Glomerular endothelial cell (primary cell): ENCODE measurements around the gene HDAC9. TPM values are rescaled to one million over a fixed set of nuclear protein-coding genes. Genes with fewer than 3 reads are reported as not detected.

Source experiments
- DNase-seq: peaks from one replicate; pipeline ENCODE4 v3.0.0-alpha.2; 2011; ENCODE audit warnings: low read depth, low spot score; ENCODE audit errors: extremely low read depth
- total RNA-seq: library from RNA; depleted of rRNA; stranded (reverse); fragments of >200 nt; gene quantifications from 2 replicates; pipeline ENCODE4 v1.2.3, GENCODE V29; 2015

HDAC9 gene
- total RNA-seq, 1 donor from 2014 or later, result 24.7 TPM

- DNase-seq, result no peak
Observed at GRCh38 chr7:18873734-18874336, 378.3 kb downstream of the HDAC9 start.

- DNase-seq, result no peak
Observed at GRCh38 chr7:18874880-18875279, 379.3 kb downstream of the HDAC9 start.

GRCh38 chr7:18877874-18878273 lies 382.3 kb downstream of the HDAC9 start:
- DNase-seq, result no peak

GRCh38 chr7:18886832-18887231 lies 391.3 kb downstream of the HDAC9 start:
- no peak for DNase-seq

GRCh38 chr7:18889436-18889835 lies 393.9 kb downstream of the HDAC9 start:
- no peak for DNase-seq

- no peak for DNase-seq
Observed at GRCh38 chr7:18890134-18890533, 394.6 kb downstream of the HDAC9 start.

GRCh38 chr7:18890885-18891621 lies 395.5 kb downstream of the HDAC9 start:
- DNase-seq, result no peak

- DNase-seq, result no peak
Observed at GRCh38 chr7:18893156-18893555, 397.6 kb downstream of the HDAC9 start.

- no peak for DNase-seq
Observed at GRCh38 chr7:18894155-18894554, 398.6 kb downstream of the HDAC9 start.

- DNase-seq, result peak; percentile 29
Observed at GRCh38 chr7:18895456-18895855, 399.9 kb downstream of the HDAC9 start.

GRCh38 chr7:18896343-18896975 lies 400.9 kb downstream of the HDAC9 start:
- no peak for DNase-seq

- DNase-seq, result no peak
Observed at GRCh38 chr7:18900236-18900635, 404.7 kb downstream of the HDAC9 start.

GRCh38 chr7:18900803-18901202 lies 405.3 kb downstream of the HDAC9 start:
- no peak for DNase-seq

- no peak for DNase-seq
Observed at GRCh38 chr7:18901351-18901750, 405.8 kb downstream of the HDAC9 start.

GRCh38 chr7:18901982-18902421 lies 406.5 kb downstream of the HDAC9 start:
- no peak for DNase-seq

- no peak for DNase-seq
Observed at GRCh38 chr7:18902892-18903291, 407.3 kb downstream of the HDAC9 start.

- DNase-seq, result no peak
Observed at GRCh38 chr7:18903695-18904094, 408.1 kb downstream of the HDAC9 start.

GRCh38 chr7:18905316-18905943 lies 409.9 kb downstream of the HDAC9 start:
- DNase-seq, result no peak

- no peak for DNase-seq
Observed at GRCh38 chr7:18906901-18907300, 411.4 kb downstream of the HDAC9 start.

- no peak for DNase-seq
Observed at GRCh38 chr7:18913106-18913505, 417.6 kb downstream of the HDAC9 start.

- no peak for DNase-seq
Observed at GRCh38 chr7:18916826-18917225, 421.3 kb downstream of the HDAC9 start.

GRCh38 chr7:18927134-18927533 lies 431.6 kb downstream of the HDAC9 start:
- DNase-seq, result no peak
